ENCODE data around the gene SH3RF1. TPM values are rescaled to one million over a fixed set of nuclear protein-coding genes. Genes with fewer than 3 reads are reported as not detected.

Gene SH3RF1
- total RNA-seq, 1 experiment from 2014 or later = 16.6 TPM

DNA sequence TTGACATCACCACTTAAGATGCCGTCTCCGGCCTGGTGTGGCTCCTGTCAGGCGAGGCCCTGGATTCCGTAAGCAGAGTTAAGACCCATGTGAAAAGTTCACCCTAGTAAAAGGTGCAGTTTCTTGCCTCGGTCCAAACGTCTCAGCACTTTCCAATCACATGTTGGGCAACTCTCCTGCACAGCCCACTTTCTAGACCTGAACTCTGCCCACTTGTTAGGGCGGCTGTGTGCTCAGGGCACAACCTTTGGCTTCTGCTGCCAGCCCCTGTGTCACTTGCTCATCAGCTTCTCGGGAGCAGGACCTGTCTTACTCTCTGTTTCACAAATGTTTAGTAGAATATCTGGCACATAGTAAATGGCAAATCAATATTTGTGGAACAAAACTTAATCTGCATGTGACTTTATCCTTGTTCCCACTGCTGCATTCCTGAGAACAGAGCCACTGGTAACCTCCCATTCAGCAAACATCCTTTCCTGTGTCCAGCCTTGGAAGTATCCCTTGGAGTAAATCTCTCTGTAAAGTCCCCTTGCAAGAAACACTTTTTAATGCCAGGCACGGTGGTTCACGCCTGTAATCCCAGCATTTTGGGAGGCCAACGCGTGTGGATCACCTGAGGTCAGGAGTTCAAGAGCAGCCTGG, 38.7 kb upstream of the SH3RF1 start:
- H3K27me3 Mint-ChIP-seq (ENCODE audit: low read depth) = no peaks in the 10 kb centered on the region
- H3K27ac Mint-ChIP-seq = no peak overlapping the region
- DNase-seq (ENCODE audit: low spot score) (no peak), ATAC-seq (no peak)
- no peak for TF ChIP-seq FOXJ3 (CRISPR knock-in tag; IDR thresholded peaks at IDR 0.05; ENCODE audit: borderline replicate concordance)
- no peak for TF ChIP-seq NFE2L1 (CRISPR knock-in tag; IDR thresholded peaks at IDR 0.05)
- TF ChIP-seq, protein P1, sequence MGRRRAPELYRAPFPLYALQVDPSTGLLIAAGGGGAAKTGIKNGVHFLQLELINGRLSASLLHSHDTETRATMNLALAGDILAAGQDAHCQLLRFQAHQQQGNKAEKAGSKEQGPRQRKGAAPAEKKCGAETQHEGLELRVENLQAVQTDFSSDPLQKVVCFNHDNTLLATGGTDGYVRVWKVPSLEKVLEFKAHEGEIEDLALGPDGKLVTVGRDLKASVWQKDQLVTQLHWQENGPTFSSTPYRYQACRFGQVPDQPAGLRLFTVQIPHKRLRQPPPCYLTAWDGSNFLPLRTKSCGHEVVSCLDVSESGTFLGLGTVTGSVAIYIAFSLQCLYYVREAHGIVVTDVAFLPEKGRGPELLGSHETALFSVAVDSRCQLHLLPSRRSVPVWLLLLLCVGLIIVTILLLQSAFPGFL (CRISPR knock-in tag; IDR thresholded peaks at IDR 0.05; ENCODE audit: borderline replicate concordance) = no peak
- TF ChIP-seq ZNF423 (CRISPR knock-in tag; IDR thresholded peaks at IDR 0.05) = no peak
- TF ChIP-seq E2F4 (CRISPR knock-in tag; IDR thresholded peaks at IDR 0.05; ENCODE audit: borderline replicate concordance, low read depth) = no peak
- no peak for TF ChIP-seq ATF3 (CRISPR knock-in tag; conservative IDR thresholded peaks at IDR 0.05)
- no peak for TF ChIP-seq STAT6 (CRISPR knock-in tag; conservative IDR thresholded peaks at IDR 0.05; ENCODE audit: low read depth)
- no peak for TF ChIP-seq ZNF425 (CRISPR knock-in tag; conservative IDR thresholded peaks at IDR 0.05)
- TF ChIP-seq, protein P2, sequence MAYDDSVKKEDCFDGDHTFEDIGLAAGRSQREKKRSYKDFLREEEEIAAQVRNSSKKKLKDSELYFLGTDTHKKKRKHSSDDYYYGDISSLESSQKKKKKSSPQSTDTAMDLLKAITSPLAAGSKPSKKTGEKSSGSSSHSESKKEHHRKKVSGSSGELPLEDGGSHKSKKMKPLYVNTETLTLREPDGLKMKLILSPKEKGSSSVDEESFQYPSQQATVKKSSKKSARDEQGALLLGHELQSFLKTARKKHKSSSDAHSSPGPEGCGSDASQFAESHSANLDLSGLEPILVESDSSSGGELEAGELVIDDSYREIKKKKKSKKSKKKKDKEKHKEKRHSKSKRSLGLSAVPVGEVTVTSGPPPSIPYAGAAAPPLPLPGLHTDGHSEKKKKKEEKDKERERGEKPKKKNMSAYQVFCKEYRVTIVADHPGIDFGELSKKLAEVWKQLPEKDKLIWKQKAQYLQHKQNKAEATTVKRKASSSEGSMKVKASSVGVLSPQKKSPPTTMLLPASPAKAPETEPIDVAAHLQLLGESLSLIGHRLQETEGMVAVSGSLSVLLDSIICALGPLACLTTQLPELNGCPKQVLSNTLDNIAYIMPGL (CRISPR knock-in tag; IDR thresholded peaks at IDR 0.05) = no peak
- TF ChIP-seq OVOL2 (CRISPR knock-in tag; IDR thresholded peaks at IDR 0.05; ENCODE audit: borderline replicate concordance) = no peak
- TF ChIP-seq TCF7 (CRISPR knock-in tag; IDR thresholded peaks at IDR 0.05; ENCODE audit: low read depth) = no peak
- TF ChIP-seq, protein P3, sequence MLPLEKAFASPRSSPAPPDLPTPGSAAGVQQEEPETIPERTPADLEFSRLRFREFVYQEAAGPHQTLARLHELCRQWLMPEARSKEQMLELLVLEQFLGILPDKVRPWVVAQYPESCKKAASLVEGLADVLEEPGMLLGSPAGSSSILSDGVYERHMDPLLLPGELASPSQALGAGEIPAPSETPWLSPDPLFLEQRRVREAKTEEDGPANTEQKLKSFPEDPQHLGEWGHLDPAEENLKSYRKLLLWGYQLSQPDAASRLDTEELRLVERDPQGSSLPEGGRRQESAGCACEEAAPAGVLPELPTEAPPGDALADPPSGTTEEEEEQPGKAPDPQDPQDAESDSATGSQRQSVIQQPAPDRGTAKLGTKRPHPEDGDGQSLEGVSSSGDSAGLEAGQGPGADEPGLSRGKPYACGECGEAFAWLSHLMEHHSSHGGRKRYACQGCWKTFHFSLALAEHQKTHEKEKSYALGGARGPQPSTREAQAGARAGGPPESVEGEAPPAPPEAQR (CRISPR knock-in tag; IDR thresholded peaks at IDR 0.05) = no peak
- TF ChIP-seq CBFB (CRISPR knock-in tag; IDR thresholded peaks at IDR 0.05; ENCODE audit: low read depth) = no peak
- no peak for TF ChIP-seq ATF2 (CRISPR knock-in tag; IDR thresholded peaks at IDR 0.05; ENCODE audit: borderline replicate concordance, low read depth)
- ChIA-PET CTCF (no interaction called here), POLR2A (no interaction called here)
- 0 out of 2 replicates have a peak, but pooled peaks cover 3% of the 10 kb centered on the region for H3K36me3 Mint-ChIP-seq
- peaks cover 4% of the 10 kb centered on the region for H3K4me1 Mint-ChIP-seq
- peaks cover 9% of the 10 kb centered on the region for H3K9me3 Mint-ChIP-seq
- H3K4me3 Mint-ChIP-seq = no peak overlapping the region
